ENCODE measurements around the gene GPRIN3.
"Not testable (repeated sequence)": the region's sequence is repeated elsewhere in the genome, so short reads cannot be mapped to it uniquely, and the experiment has no call there.

Gene GPRIN3

GRCh38 chr4:89256203-89256800 is 51.3 kb downstream of the GPRIN3 start:
- Histone ChIP-seq H3K27me3 (ENCODE audit: insufficient read depth, low read length) (no peaks in the 10 kb centered on the region), H3K9me3 (ENCODE audit: low read length) (no peaks in the 10 kb centered on the region), H3K36me3 (ENCODE audit: insufficient read depth, low read length) (no peaks in the 10 kb centered on the region)

GRCh38 chr4:89254847-89255246 is 52.8 kb downstream of the GPRIN3 start:
- Histone ChIP-seq H3K4me3 (ENCODE audit: low read length) (no peak overlapping the region), H3K27me3 (ENCODE audit: insufficient read depth, low read length) (no peaks in the 10 kb centered on the region), H3K4me1 (ENCODE audit: insufficient read depth, low read length) (peaks cover 6% of the 10 kb centered on the region), H3K9me3 (ENCODE audit: low read length) (no peaks in the 10 kb centered on the region), H2AFZ (ENCODE audit: low read depth, low read length) (no peak overlapping the region), H3K36me3 (ENCODE audit: insufficient read depth, low read length) (no peaks in the 10 kb centered on the region)

More at GRCh38 chr4:89256203-89256800, 51.3 kb downstream of the GPRIN3 start:
- peaks cover 6% of the 10 kb centered on the region for H3K4me1 ChIP-seq (ENCODE audit: insufficient read depth, low read length)
- H3K4me3 ChIP-seq (ENCODE audit: low read length) = no peak overlapping the region
- H2AFZ ChIP-seq (ENCODE audit: low read depth, low read length) = no peak overlapping the region

- not testable (repeated sequence) for H3K36me3 ChIP-seq (ENCODE audit: insufficient read depth, low read length); H3K4me3 ChIP-seq (ENCODE audit: low read length); H3K27me3 ChIP-seq (ENCODE audit: insufficient read depth, low read length); H3K4me1 ChIP-seq (ENCODE audit: insufficient read depth, low read length); H2AFZ ChIP-seq (ENCODE audit: low read depth, low read length); H3K9me3 ChIP-seq (ENCODE audit: low read length)
Observed at GRCh38 chr4:89254347-89254746, 53.3 kb downstream of the GPRIN3 start.

- Histone ChIP-seq H3K27me3 (ENCODE audit: insufficient read depth, low read length) (no peaks in the 10 kb centered on the region), H3K4me3 (ENCODE audit: low read length) (no peak overlapping the region), H3K36me3 (ENCODE audit: insufficient read depth, low read length) (no peaks in the 10 kb centered on the region), H3K9me3 (ENCODE audit: low read length) (no peaks in the 10 kb centered on the region), H3K4me1 (ENCODE audit: insufficient read depth, low read length) (no peaks in the 10 kb centered on the region), H2AFZ (ENCODE audit: low read depth, low read length) (no peak overlapping the region)
Observed at GRCh38 chr4:89253935-89254334, 53.7 kb downstream of the GPRIN3 start.

GRCh38 chr4:89253311-89253710 is 54.3 kb downstream of the GPRIN3 start:
- Histone ChIP-seq H3K4me3 (ENCODE audit: low read length) (no peak overlapping the region), H3K36me3 (ENCODE audit: insufficient read depth, low read length) (no peaks in the 10 kb centered on the region), H3K27me3 (ENCODE audit: insufficient read depth, low read length) (no peaks in the 10 kb centered on the region), H2AFZ (ENCODE audit: low read depth, low read length) (no peak overlapping the region), H3K4me1 (ENCODE audit: insufficient read depth, low read length) (no peaks in the 10 kb centered on the region), H3K9me3 (ENCODE audit: low read length) (no peaks in the 10 kb centered on the region)

- Histone ChIP-seq H3K4me1 (ENCODE audit: insufficient read depth, low read length) (no peaks in the 10 kb centered on the region), H3K36me3 (ENCODE audit: insufficient read depth, low read length) (no peaks in the 10 kb centered on the region), H3K9me3 (ENCODE audit: low read length) (no peaks in the 10 kb centered on the region), H3K4me3 (ENCODE audit: low read length) (no peak overlapping the region), H2AFZ (ENCODE audit: low read depth, low read length) (no peak overlapping the region), H3K27me3 (ENCODE audit: insufficient read depth, low read length) (peaks cover 3% of the 10 kb centered on the region)
Observed at GRCh38 chr4:89251396-89251795, 56.2 kb downstream of the GPRIN3 start.

GRCh38 chr4:89249716-89250361 is 57.8 kb downstream of the GPRIN3 start:
- Histone ChIP-seq H3K36me3 (ENCODE audit: insufficient read depth, low read length) (no peaks in the 10 kb centered on the region), H3K4me3 (ENCODE audit: low read length) (no peak overlapping the region), H2AFZ (ENCODE audit: low read depth, low read length) (no peak overlapping the region), H3K9me3 (ENCODE audit: low read length) (no peaks in the 10 kb centered on the region), H3K27me3 (ENCODE audit: insufficient read depth, low read length) (peaks cover 3% of the 10 kb centered on the region), H3K4me1 (ENCODE audit: insufficient read depth, low read length) (no peaks in the 10 kb centered on the region)

- H3K27me3 ChIP-seq (ENCODE audit: insufficient read depth, low read length) = peaks cover 3% of the 10 kb centered on the region
- no peak overlapping the region for H3K4me3 ChIP-seq (ENCODE audit: low read length)
- H3K36me3 ChIP-seq (ENCODE audit: insufficient read depth, low read length) = no peaks in the 10 kb centered on the region
- no peaks in the 10 kb centered on the region for H3K4me1 ChIP-seq (ENCODE audit: insufficient read depth, low read length)
- H3K9me3 ChIP-seq (ENCODE audit: low read length) = no peaks in the 10 kb centered on the region
- no peak overlapping the region for H2AFZ ChIP-seq (ENCODE audit: low read depth, low read length)
Observed at GRCh38 chr4:89249313-89249712, 58.3 kb downstream of the GPRIN3 start.

GRCh38 chr4:89248879-89249281 is 58.7 kb downstream of the GPRIN3 start:
- Histone ChIP-seq H3K36me3 (ENCODE audit: insufficient read depth, low read length) (no peaks in the 10 kb centered on the region), H3K27me3 (ENCODE audit: insufficient read depth, low read length) (peaks cover 3% of the 10 kb centered on the region), H3K4me1 (ENCODE audit: insufficient read depth, low read length) (no peaks in the 10 kb centered on the region), H2AFZ (ENCODE audit: low read depth, low read length) (no peak overlapping the region), H3K9me3 (ENCODE audit: low read length) (no peaks in the 10 kb centered on the region), H3K4me3 (ENCODE audit: low read length) (no peak overlapping the region)

GRCh38 chr4:89247951-89248350 is 59.6 kb downstream of the GPRIN3 start:
- H3K4me3 ChIP-seq (ENCODE audit: low read length) = no peak overlapping the region
- H2AFZ ChIP-seq (ENCODE audit: low read depth, low read length) = no peak overlapping the region
- peaks cover 3% of the 10 kb centered on the region for H3K27me3 ChIP-seq (ENCODE audit: insufficient read depth, low read length)
- no peaks in the 10 kb centered on the region for H3K36me3 ChIP-seq (ENCODE audit: insufficient read depth, low read length)
- H3K4me1 ChIP-seq (ENCODE audit: insufficient read depth, low read length) = no peaks in the 10 kb centered on the region
- H3K9me3 ChIP-seq (ENCODE audit: low read length) = no peaks in the 10 kb centered on the region

GRCh38 chr4:89245459-89245858 is 62.1 kb downstream of the GPRIN3 start:
- H3K4me3 ChIP-seq (ENCODE audit: low read length) = no peak overlapping the region
- H3K4me1 ChIP-seq (ENCODE audit: insufficient read depth, low read length) = no peaks in the 10 kb centered on the region
- no peaks in the 10 kb centered on the region for H3K36me3 ChIP-seq (ENCODE audit: insufficient read depth, low read length)
- H3K27me3 ChIP-seq (ENCODE audit: insufficient read depth, low read length) = peaks cover 3% of the 10 kb centered on the region
- H3K9me3 ChIP-seq (ENCODE audit: low read length) = no peaks in the 10 kb centered on the region
- no peak overlapping the region for H2AFZ ChIP-seq (ENCODE audit: low read depth, low read length)

GRCh38 chr4:89243733-89244252 is 63.8 kb downstream of the GPRIN3 start:
- Histone ChIP-seq H3K9me3 (ENCODE audit: low read length) (no peaks in the 10 kb centered on the region), H3K36me3 (ENCODE audit: insufficient read depth, low read length) (no peaks in the 10 kb centered on the region), H3K4me3 (ENCODE audit: low read length) (no peak overlapping the region), H3K4me1 (ENCODE audit: insufficient read depth, low read length) (no peaks in the 10 kb centered on the region), H3K27me3 (ENCODE audit: insufficient read depth, low read length) (peaks cover 3% of the 10 kb centered on the region), H2AFZ (ENCODE audit: low read depth, low read length) (no peak overlapping the region)

GRCh38 chr4:89242864-89243732 is 64.5 kb downstream of the GPRIN3 start:
- Histone ChIP-seq H3K9me3 (ENCODE audit: low read length) (no peaks in the 10 kb centered on the region), H3K27me3 (ENCODE audit: insufficient read depth, low read length) (peaks cover 3% of the 10 kb centered on the region), H3K4me1 (ENCODE audit: insufficient read depth, low read length) (no peaks in the 10 kb centered on the region), H3K4me3 (ENCODE audit: low read length) (no peak overlapping the region), H2AFZ (ENCODE audit: low read depth, low read length) (no peak overlapping the region), H3K36me3 (ENCODE audit: insufficient read depth, low read length) (no peaks in the 10 kb centered on the region)
